Gastroesophageal sphincter (tissue), 3 donors: ENCODE measurements around the gene VSTM2L.

ENCODE experiments used
- EP300 ChIP-seq: sonication (generic); formaldehyde crosslinking; IDR thresholded peaks from one replicate; pipeline ENCODE4 v1.6.1; 2017; ENCODE audit warnings: antibody characterized with exemption, mild to moderate bottlenecking
- POLR2A ChIP-seq, 2 donors: fragments of 450-650 bp; IDR thresholded peaks; one replicate each; pipeline ENCODE4 v1.6.1; 2017; ENCODE audit warnings: antibody characterized with exemption in 2 of 2, mild to moderate bottlenecking in 2 of 2, moderate library complexity in 1 of 2
- TF ChIP-seq, protein P1 (sequence below), 4 experiments: fragments of 200-600 bp in 2 of 4; fragments of 450-650 bp in 2 of 4; sonication (generic) in 1 of 4; IDR thresholded peaks; one replicate each; pipeline ENCODE4 v1.5.1; 2017 to 2019; ENCODE audit warnings: antibody characterized with exemption in 4 of 4, mild to moderate bottlenecking in 2 of 4, moderate library complexity in 2 of 4

DNA sequence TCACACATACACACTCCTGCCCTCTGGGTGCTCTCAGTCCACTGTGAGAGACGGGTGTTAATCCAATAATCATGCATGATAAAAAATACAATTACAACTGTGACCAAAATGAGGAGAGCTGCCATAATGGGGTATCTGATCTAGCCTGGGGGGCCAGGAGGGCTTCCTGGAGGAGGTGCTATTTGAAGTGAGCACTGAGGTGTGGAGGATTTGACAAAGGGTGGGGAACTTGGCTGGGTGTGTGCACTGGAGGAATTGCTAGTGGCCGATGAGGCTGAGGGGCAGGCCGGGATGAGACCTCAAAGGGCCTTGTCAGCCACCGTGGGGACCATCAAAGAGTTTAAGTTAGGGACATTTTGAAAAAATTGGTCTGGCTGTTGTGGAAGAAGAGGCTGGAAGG, 34.8 kb downstream of the VSTM2L start:
- no peak for TF ChIP-seq POLR2A (IDR thresholded peaks at IDR 0.05)
- TF ChIP-seq, protein P1, sequence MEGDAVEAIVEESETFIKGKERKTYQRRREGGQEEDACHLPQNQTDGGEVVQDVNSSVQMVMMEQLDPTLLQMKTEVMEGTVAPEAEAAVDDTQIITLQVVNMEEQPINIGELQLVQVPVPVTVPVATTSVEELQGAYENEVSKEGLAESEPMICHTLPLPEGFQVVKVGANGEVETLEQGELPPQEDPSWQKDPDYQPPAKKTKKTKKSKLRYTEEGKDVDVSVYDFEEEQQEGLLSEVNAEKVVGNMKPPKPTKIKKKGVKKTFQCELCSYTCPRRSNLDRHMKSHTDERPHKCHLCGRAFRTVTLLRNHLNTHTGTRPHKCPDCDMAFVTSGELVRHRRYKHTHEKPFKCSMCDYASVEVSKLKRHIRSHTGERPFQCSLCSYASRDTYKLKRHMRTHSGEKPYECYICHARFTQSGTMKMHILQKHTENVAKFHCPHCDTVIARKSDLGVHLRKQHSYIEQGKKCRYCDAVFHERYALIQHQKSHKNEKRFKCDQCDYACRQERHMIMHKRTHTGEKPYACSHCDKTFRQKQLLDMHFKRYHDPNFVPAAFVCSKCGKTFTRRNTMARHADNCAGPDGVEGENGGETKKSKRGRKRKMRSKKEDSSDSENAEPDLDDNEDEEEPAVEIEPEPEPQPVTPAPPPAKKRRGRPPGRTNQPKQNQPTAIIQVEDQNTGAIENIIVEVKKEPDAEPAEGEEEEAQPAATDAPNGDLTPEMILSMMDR (IDR thresholded peaks at IDR 0.05) = no peak
- no peak for TF ChIP-seq EP300
